Measurements from ENCODE around the gene PLEKHG2.

Gene PLEKHG2

DNA sequence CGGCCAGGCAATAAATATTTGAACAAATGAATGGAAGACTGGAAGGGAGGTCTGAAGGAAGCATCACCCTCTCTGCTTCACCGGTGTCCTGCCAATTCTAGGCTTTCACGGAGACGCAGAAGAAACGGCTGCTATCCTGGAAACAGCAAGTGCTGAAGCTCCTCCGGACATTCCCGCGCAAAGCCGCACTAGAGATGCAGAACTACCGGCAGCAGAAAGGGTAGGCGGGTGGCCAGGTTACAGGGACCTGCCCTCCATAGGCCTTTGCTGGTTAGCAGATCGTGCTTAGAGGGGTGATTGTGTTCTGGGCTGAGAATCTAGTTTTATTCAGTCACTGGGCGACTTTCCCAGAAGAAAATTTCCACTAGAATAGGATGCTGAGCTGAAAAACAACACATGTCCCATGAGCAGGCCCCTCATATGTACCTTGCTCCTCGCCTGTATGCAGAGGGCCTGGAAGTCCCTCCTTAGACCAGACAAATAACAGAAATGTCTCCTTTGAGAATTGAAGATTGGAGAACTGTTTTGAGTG lies 32.5 kb upstream of the PLEKHG2 start:
- DNase-seq (ENCODE audit: low spot score), result no peak
- ChIA-PET POLR2A (ENCODE audit: low non-redundant PET) (no interaction called here), CTCF (interaction anchor here (0.6 kb wide), 1 partner anchor 25 kb away, joined by 3 read pairs; no protein-coding TSS in a partner anchor)
- no peak for TF ChIP-seq CTCF (conservative IDR thresholded peaks at IDR 0.05; ENCODE audit: low read depth)
- H3K27ac ChIP-seq, result peak overlapping the region; percentile 7; the same call in 1 of the 2 replicates

DNA sequence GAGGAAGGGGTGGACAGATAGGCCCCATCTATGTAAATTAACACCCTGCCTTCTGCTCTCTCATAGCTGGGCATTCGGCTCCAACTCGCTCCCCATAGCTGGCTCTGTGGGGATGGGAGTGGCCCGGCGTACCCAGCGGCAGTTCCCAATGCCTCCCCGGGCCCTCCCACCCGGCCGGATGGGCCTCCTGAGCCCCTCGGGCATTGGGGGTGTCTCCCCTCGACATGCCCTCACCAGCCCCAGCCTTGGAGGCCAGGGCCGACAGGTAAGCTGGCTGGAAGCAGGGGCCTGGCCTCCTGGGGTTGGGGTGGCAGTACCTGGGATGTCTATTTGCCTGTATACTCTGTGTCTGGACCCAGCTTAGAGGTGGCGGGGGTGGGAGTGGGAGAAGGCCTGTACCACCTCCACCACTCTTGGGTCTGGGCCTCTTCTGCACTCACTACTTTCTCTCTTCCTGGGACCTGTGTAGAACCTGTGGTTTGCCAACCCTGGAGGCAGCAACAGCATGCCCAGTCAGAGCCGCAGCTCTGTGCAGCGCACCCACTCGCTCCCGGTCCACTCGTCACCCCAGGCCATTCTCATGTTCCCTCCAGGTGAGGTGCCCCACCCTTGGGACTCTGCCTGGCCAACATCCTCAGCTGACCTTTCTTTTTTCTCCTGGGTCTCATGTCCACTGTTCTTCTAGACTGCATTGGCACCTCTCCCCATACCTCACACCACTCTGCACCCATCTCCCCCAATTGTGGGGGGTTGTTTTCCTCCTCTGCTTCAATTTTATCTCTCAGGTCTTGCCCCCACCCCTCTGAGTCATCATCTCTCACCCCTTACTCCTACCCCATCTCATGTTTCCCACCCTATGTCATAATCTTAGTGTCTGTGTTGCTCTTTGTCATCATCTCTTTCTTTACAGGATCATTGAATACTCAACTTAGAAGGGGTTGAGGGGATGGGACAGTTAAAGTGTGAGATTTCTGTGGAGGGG lies 31.7 kb upstream of the PLEKHG2 start:
- POLR2A ChIA-PET (ENCODE audit: low non-redundant PET), result no interaction called here
- CTCF ChIA-PET, result no interaction called here

DNA sequence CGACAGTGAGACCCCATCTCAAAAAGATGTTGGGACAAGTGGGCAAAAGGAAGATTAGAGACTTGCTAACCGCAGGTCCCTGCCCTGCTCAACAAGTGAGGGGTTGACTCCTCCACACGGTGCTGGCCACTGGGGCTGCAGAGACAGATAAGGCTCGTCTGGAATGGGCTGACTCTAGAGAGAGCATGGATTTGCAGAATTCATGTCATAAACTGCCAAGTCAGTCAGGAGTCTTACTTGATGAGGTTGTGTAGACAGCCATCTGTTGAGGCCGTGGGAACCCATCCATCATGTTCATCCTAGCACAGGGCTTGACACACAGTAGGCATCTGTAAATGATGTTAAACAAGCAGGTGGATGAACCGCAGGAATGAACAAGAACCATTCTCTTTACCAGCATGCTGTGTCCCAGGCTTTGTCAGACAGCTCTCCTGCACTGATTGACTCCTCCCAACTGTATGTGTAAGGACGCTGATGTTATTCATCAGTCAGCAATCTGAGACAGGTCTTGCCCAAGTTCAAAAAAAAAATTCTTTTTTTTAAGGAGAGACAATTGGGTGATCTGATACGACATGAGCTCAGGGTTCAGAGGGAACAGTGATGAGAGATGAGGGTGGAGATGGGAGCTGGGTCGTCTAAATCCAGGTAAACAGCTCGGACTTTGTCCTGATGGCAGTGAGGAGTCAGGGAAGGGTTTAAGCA lies 30.4 kb upstream of the PLEKHG2 start:
- H3K27ac ChIP-seq, result peak overlapping the region; percentile 60
- CTCF ChIA-PET, result interaction anchor here (1.0 kb wide), 1 partner anchor 19 kb away, joined by 3 read pairs; no protein-coding TSS in a partner anchor
- TF ChIP-seq CTCF (conservative IDR thresholded peaks at IDR 0.05; ENCODE audit: low read depth), result no peak
- DNase-seq (ENCODE audit: low spot score), result no peak
- POLR2A ChIA-PET (ENCODE audit: low non-redundant PET), result no interaction called here

More for the DNA sequence above, 31.7 kb upstream of the PLEKHG2 start:
- H3K27ac ChIP-seq, result peak overlapping the region; percentile 17
- no peak for DNase-seq (ENCODE audit: low spot score)
- no peak for TF ChIP-seq CTCF (conservative IDR thresholded peaks at IDR 0.05; ENCODE audit: low read depth)

- H3K27ac ChIP-seq, result peak overlapping the region; percentile 60
- DNase-seq (ENCODE audit: low spot score), result no peak
- ChIA-PET CTCF (interaction anchor here (1.0 kb wide), 1 partner anchor 20 kb away, joined by 3 read pairs; no protein-coding TSS in a partner anchor), POLR2A (ENCODE audit: low non-redundant PET) (no interaction called here)
- TF ChIP-seq CTCF (conservative IDR thresholded peaks at IDR 0.05; ENCODE audit: low read depth), result no peak
These were observed 29.3 kb upstream of the PLEKHG2 start for GRCh38 chr19:39382991-39383828.

GRCh38 chr19:39384839-39385568 lies 27.5 kb upstream of the PLEKHG2 start:
- POLR2A ChIA-PET (ENCODE audit: low non-redundant PET), result no interaction called here
- no peak for DNase-seq (ENCODE audit: low spot score)
- TF ChIP-seq CTCF (conservative IDR thresholded peaks at IDR 0.05; ENCODE audit: low read depth), result no peak
- CTCF ChIA-PET, result interaction anchor here (0.6 to 1.8 kb wide), 3 partner anchors 12 to 178 kb away, joined by 3 to 8 read pairs (median 4); no protein-coding TSS in a partner anchor
- peak overlapping the region; percentile 60 for H3K27ac ChIP-seq

Measured in RWPE1 (cell line).